K562 (cell line): ENCODE data around the gene ITGAE. TPM values are rescaled to one million over a fixed set of nuclear protein-coding genes. Genes with fewer than 3 reads are reported as not detected.

ENCODE experiments used
- ATAC-seq: fragments of 200-7000 bp; cut with Tn5 transposase; 3 replicates; pipeline ENCODE4 v1.9.1; 2020; ENCODE audit warnings: moderate library complexity
- BruUV-seq: library from RNA; stranded (reverse); fragments of 400-500 nt; replicated peaks from 2 replicates; lab custom pipeline; 2021; lab: Mats Ljungman, UMichigan
- CTCF ChIA-PET: fragments of 300-600 bp; formaldehyde crosslinking; extraction: SDS; loops from one replicate; lab custom pipeline; 2021; ENCODE audit warnings: low intra/inter-chr PET ratio; lab: Yijun Ruan, JAX
- POLR2A ChIA-PET: fragments of 300-600, 350-650 bp; sonication (Branson Sonifier 250); formaldehyde crosslinking; extraction: SDS; loops from one replicate; lab custom pipeline; 2021; ENCODE audit warnings: antibody characterized with exemption, inconsistent platforms; lab: Yijun Ruan, JAX
- DNase-seq, 4 experiments: peaks; one replicate each; pipeline versions ENCODE4 v3.0.0 to v3.0.0-alpha.2; 2011 to 2018; ENCODE audit warnings: low spot score in 3 of 4, mixed read lengths in 3 of 4; ENCODE audit errors: extremely low read depth in 1 of 4
- FAIRE-seq: peaks from 2 replicates; lab custom pipeline; 2011; peaks lifted over from hg19 to GRCh38; lab: Jason Lieb, UNC
- H2AFZ ChIP-seq: 2 replicates; pipeline ENCODE4 v1.6.0; 2011; ENCODE audit warnings: low read depth, low read length, control low read depth, inconsistent platforms
- H3K27ac ChIP-seq: fragments of 200-600 bp; 3 replicates; pipeline ENCODE4 v1.8.0; 2011; ENCODE audit warnings: low read depth, mild to moderate bottlenecking, control low read depth, inconsistent platforms, low read length, moderate library complexity, mixed read lengths; ENCODE audit errors: extremely low read depth
- H3K27me3 ChIP-seq, 2 experiments: fragments of 300-600 bp in 1 of 2; 2 replicates in 1 of 2; 3 replicates in 1 of 2; pipeline versions ENCODE4 v1.6.0 to v1.8.0; 2011; ENCODE audit warnings: inconsistent platforms in 2 of 2, low read length in 2 of 2, mild to moderate bottlenecking in 1 of 2, mixed read lengths in 1 of 2, moderate library complexity in 1 of 2; ENCODE audit not compliant: control insufficient read depth in 2 of 2, insufficient read depth in 2 of 2
- H3K36me3 ChIP-seq: fragments of 300-600 bp; 3 replicates; pipeline ENCODE4 v1.8.0; 2011; ENCODE audit warnings: mild to moderate bottlenecking, low read length, inconsistent platforms; ENCODE audit not compliant: control insufficient read depth, insufficient read depth
- H3K4me1 ChIP-seq, 2 experiments: fragments of 200-600 bp in 1 of 2; replicated peaks in 1 of 2; 2 replicates in 1 of 2; 3 replicates in 1 of 2; pipeline versions ENCODE4 v1.5.1 to v1.8.0; 2011; ENCODE audit warnings: inconsistent platforms in 2 of 2, low read length in 2 of 2, mild to moderate bottlenecking in 1 of 2, mixed read lengths in 1 of 2, moderate library complexity in 1 of 2; ENCODE audit not compliant: control insufficient read depth in 2 of 2, insufficient read depth in 2 of 2
- H3K4me2 ChIP-seq: 2 replicates; pipeline ENCODE4 v1.6.1; 2011; ENCODE audit warnings: low read length, control low read depth, inconsistent platforms, mixed read lengths; ENCODE audit not compliant: insufficient read depth
- H3K4me3 ChIP-seq: fragments of 200-600 bp; sonication (generic), shearing (Covaris generic); 2 replicates; pipeline ENCODE4 v1.5.1; 2016; ENCODE audit warnings: control low read depth, inconsistent platforms
- H3K79me2 ChIP-seq: fragments of 200-600 bp; 3 replicates; pipeline ENCODE4 v1.8.0; 2011; ENCODE audit warnings: low read length, inconsistent platforms; ENCODE audit not compliant: control insufficient read depth, insufficient read depth
- H3K9ac ChIP-seq, 2 experiments: 2 replicates each; pipeline versions ENCODE4 v1.6.0 to v1.6.1; 2011; ENCODE audit warnings: low read depth in 2 of 2, low read length in 2 of 2, control low read depth in 1 of 2, inconsistent platforms in 1 of 2, mild to moderate bottlenecking in 1 of 2, mixed read lengths in 1 of 2; ENCODE audit not compliant: insufficient read depth in 1 of 2
- H3K9me1 ChIP-seq: one replicate; pipeline ENCODE4 v1.6.0; 2011; ENCODE audit warnings: inconsistent platforms, mild to moderate bottlenecking, low read length, moderate library complexity; ENCODE audit not compliant: control insufficient read depth, insufficient read depth
- H3K9me3 ChIP-seq: replicated peaks from 2 replicates; pipeline ENCODE4 v1.5.1; 2011; ENCODE audit warnings: low read depth, low read length, inconsistent platforms; ENCODE audit not compliant: control insufficient read depth, insufficient read depth
- H4K20me1 ChIP-seq: replicated peaks from 2 replicates; pipeline ENCODE4 v1.6.1; 2011; ENCODE audit warnings: low read length, inconsistent platforms, mixed read lengths; ENCODE audit not compliant: control insufficient read depth, insufficient read depth
- BCL6 ChIP-seq: fragments of 250-450 bp; sonication (Bioruptor Pico); IDR thresholded peaks from 2 replicates; pipeline ENCODE4 v1.4.0; 2020
- ELK3 ChIP-seq: fragments of 450-650 bp; formaldehyde crosslinking; IDR thresholded peaks from 2 replicates; pipeline ENCODE4 v1.4.0; 2020; ENCODE audit warnings: mild to moderate bottlenecking
- HDGF ChIP-seq: fragments of 450-650 bp; IDR thresholded peaks from 2 replicates; pipeline ENCODE4 v1.6.1; 2016
- HES1 ChIP-seq: fragments of 450-650 bp; IDR thresholded peaks from 2 replicates; pipeline ENCODE4 v1.6.1; 2016; ENCODE audit warnings: low read depth, mild to moderate bottlenecking, moderate library complexity
- KLF16 ChIP-seq: IDR thresholded peaks from 2 replicates; pipeline ENCODE4 v1.6.1; 2016; ENCODE audit warnings: antibody characterized with exemption
- MYBL2 ChIP-seq, 2 experiments: fragments of 450-650 bp in 1 of 2; sonication (generic) in 1 of 2; formaldehyde crosslinking in 1 of 2; IDR thresholded peaks; 2 replicates each; pipeline versions ENCODE4 v1.6.1 to v1.8.1; 2017 to 2022; ENCODE audit warnings: borderline replicate concordance in 1 of 2, inconsistent platforms in 1 of 2, low read depth in 1 of 2, mild to moderate bottlenecking in 1 of 2, missing genetic modification reagents in 1 of 2, moderate library complexity in 1 of 2
- ZKSCAN3 ChIP-seq: fragments of 250-450 bp; sonication (Bioruptor Pico); IDR thresholded peaks from 2 replicates; pipeline ENCODE4 v1.4.0; 2020
- ZNF121 ChIP-seq: sonication (generic); formaldehyde crosslinking; conservative IDR thresholded peaks from 2 replicates; pipeline ENCODE4 v1.8.0; 2022; ENCODE audit warnings: missing genetic modification reagents
- ZNF384 ChIP-seq: IDR thresholded peaks from 2 replicates; pipeline ENCODE4 v1.6.1; 2012; ENCODE audit warnings: low read depth, low read length, improper control_type of control experiment
- ZNF695 ChIP-seq: fragments of 450-650 bp; formaldehyde crosslinking; IDR thresholded peaks from 2 replicates; pipeline ENCODE4 v1.4.0; 2020; ENCODE audit warnings: mild to moderate bottlenecking, moderate library complexity
- WGBS: fragments of 100-300 bp; shearing (Covaris generic); methylation state at CpG from one replicate; pipeline ENCODE4 v1.1.6; 2016; ENCODE audit warnings: low coverage, mixed read lengths; ENCODE audit not compliant: insufficient coverage; ENCODE audit errors: missing lambda C conversion rate; 5-methylcytosine and 5-hydroxymethylcytosine counted together
- in situ Hi-C: fragments of 300-500 bp; cut with MboI; formaldehyde crosslinking; loops from 4 replicates; pipeline ENCODE4 v1.15.0; 2018; ENCODE audit warnings: inconsistent platforms, mixed read lengths
- intact Hi-C: fragments of 100-400 bp; cut with micrococcal nuclease; formaldehyde crosslinking; loops from 2 replicates; pipeline ENCODE4 v1.14.2; 2022
- polyA plus RNA-seq, 8 experiments: library from polyadenylated mRNA; depleted of rRNA in 4 of 8; stranded (reverse) in 5 of 8; unstranded in 3 of 8; fragments of >200 nt; fragmentation: Nextera tagmentation in 2 of 8; fragmentation: Illumina TruSeq in 1 of 8; extraction: Ambion mirVana in 2 of 8; extraction: Trizol in 1 of 8; gene quantifications; 2 replicates each; pipeline versions ENCODE4 v1.2.1 to v1.2.3, GENCODE V29; 2011 to 2014; ENCODE audit warnings: inconsistent platforms in 1 of 8, missing spikeins in 1 of 8
- total RNA-seq, 7 experiments: library from RNA; depleted of rRNA in 6 of 7; stranded (reverse); fragments of >200 nt in 6 of 7; fragmentation: Illumina TruSeq in 2 of 7; extraction: Trizol in 2 of 7; gene quantifications; 2 replicates each; pipeline versions ENCODE4 v1.2.1 to v1.2.3, GENCODE V29; 2011 to 2021; ENCODE audit warnings: low replicate concordance in 1 of 7

Gene ITGAE
- total and polyA plus RNA-seq, 9 of the 15 experiments (the other 6 are each of a cell fraction or from before 2014, with no cell fraction given), result 14.8 to 160 (median 27.0) TPM

- TF ChIP-seq HES1 (0 out of 2 replicates have a peak, but pooled peaks have one; percentile 37), BCL6 (CRISPR knock-in tag) (no peak)
- TF ChIP-seq, all 486 proteins: peak for 29
These were observed 88.1 kb downstream of the ITGAE start (continued) for GRCh38 chr17:3712811-3713463.

GRCh38 chr17:3710951-3711383 lies 90.0 kb downstream of the ITGAE start:
- Histone ChIP-seq H3K9me1 (no peaks in the 10 kb centered on the region), H3K4me2 (no peak overlapping the region), H3K36me3 (peaks cover 18% of the 10 kb centered on the region; the same call in 1 of the 3 replicates), H3K79me2 (no peaks in the 10 kb centered on the region), H3K27ac (no peak overlapping the region), H3K9me3 (no peaks in the 10 kb centered on the region), H3K9ac (no peak overlapping the region), H2AFZ (no peak overlapping the region), H3K4me3 (no peak overlapping the region), H4K20me1 (no peaks in the 10 kb centered on the region), H3K4me1 (peaks cover 3 to 4% of the 10 kb centered on the region in 2 experiments; a peak in 3 of 5 replicates), H3K27me3 (no peaks in the 10 kb centered on the region)
- FAIRE-seq (no peak), DNase-seq (no peak), ATAC-seq (no peak)
- TF ChIP-seq ZNF695 (no peak), ZKSCAN3 (CRISPR knock-in tag) (no peak), HDGF (no peak), ELK3 (CRISPR knock-in tag) (no peak), KLF16 (no peak), ZNF121 (CRISPR knock-in tag) (no peak), ZNF384 (no peak), MYBL2 (IDR thresholded peaks at IDR 0.05; ENCODE audit: low read depth) (no peak), MYBL2 (CRISPR knock-in tag; IDR thresholded peaks at IDR 0.05; ENCODE audit: borderline replicate concordance) (no peak)
- CTCF ChIA-PET, result no interaction called here
- WGBS, result 70% methylated on average over 4 of the region's 5 CpGs
- BruUV-seq, result no TSS peak
- POLR2A ChIA-PET, result no interaction called here
- in situ Hi-C loops, result no loop called here
- intact Hi-C loops, result no loop called here
